NCI-H748 (cell line): ENCODE data around the gene CLSTN2.
A peak's percentile ranks its signal among the peaks of the same experiment; 100 is the strongest.

Experiments
- DNase-seq: peaks from one replicate; lab custom pipeline; 2025; ENCODE audit not compliant: unreplicated experiment; lab: John Stamatoyannopoulos, UW

The CLSTN2 gene

GRCh38 chr3:140004271-140004670 lies 69.3 kb downstream of the CLSTN2 start:
- DNase-seq, result no peak

- no peak for DNase-seq
Measured at GRCh38 chr3:140006331-140006730, 71.3 kb downstream of the CLSTN2 start.

- DNase-seq, result no peak
Measured at GRCh38 chr3:140007081-140007480, 72.1 kb downstream of the CLSTN2 start.

GRCh38 chr3:140007911-140008869 lies 73.2 kb downstream of the CLSTN2 start:
- DNase-seq, result no peak

DNA sequence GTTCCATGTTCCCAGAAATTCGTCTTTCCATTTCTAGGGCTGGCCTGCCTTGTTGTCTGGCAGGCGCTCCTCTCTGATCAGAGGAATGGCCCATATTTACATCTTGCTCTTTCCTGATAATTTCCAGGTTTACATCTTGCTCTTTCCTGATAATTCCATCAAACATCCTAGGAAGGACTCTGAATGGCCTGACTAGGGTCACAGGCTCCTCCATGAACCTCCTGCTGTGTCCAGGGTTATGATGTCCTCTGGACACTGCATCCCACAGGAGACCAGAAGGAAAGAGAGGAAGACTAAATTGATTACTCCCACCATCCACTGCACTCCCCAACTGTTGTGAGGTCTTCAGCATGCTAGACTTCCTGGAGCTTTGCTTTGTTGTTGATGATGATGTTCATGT lies 75.4 kb downstream of the CLSTN2 start:
- DNase-seq, result no peak

DNA sequence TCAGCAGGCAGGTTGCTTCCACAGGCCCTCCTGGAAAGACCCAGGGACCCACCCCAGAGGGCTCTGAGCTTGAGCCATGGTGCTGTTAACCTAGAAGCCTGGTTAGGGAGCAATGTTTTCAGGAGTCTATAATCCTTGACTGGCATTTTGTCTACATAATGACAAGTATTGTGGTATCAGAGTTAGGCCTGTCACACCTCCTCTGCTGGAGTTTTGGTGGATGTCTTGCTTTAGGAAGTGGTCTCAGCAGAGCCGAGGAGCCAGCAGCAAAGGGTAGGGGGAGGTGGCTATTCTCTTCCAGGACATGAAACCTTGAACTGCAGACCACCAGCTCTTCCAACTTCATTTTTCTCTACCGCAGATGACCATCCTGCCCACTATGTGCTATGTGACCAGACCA lies 76.1 kb downstream of the CLSTN2 start:
- no peak for DNase-seq

GRCh38 chr3:140011611-140012277 lies 76.8 kb downstream of the CLSTN2 start:
- no peak for DNase-seq

DNA sequence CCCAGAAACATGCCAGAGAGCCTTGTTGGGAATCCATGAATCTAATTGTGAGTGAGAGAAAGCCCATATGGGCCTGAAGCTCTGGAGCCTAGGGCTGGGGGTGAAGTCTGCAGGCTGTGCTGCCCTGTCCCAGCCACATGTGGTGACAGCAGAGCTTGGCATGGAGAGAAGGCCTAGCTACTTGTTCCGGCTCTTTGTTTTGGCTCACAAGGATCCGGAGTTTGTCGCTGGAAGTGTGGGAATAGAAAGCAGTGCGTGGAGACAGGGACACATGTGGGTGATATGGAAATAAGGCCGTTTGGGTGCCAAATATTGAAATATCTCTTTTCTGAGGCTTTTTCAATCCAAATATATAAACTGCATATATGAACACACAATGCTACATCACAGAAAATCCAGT lies 78.2 kb downstream of the CLSTN2 start:
- no peak for DNase-seq

DNA sequence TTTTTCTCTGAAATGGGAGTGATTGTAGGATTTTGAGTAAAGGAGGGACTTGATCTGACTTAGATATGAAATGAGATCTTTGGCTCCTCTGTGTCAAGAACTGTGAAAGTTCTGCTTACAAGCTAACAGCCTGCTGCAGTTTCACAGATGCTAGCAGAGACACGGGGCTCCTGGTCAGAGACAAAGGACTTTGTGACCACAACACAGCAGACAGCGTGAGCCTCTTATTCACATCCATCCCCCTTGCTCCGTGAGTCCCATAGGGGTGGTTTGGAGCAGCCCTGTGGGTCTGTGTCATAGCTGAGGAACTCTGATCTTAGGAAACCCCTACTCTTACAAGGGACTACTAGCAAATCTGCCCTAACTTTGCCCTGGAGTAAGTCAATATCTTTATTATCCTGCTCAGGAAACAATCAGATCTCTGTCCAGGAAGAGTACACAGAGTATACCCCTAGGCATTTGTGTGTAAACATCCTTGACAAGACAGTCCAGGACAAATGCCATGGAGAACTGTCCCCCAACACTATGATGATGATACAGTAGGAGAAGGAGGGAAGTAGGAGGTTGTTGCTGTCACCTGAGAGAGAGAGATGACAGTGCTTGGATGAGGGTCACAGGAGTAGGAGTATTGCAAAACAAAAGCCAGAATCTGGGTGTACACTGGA lies 80.0 kb downstream of the CLSTN2 start:
- no peak for DNase-seq

DNA sequence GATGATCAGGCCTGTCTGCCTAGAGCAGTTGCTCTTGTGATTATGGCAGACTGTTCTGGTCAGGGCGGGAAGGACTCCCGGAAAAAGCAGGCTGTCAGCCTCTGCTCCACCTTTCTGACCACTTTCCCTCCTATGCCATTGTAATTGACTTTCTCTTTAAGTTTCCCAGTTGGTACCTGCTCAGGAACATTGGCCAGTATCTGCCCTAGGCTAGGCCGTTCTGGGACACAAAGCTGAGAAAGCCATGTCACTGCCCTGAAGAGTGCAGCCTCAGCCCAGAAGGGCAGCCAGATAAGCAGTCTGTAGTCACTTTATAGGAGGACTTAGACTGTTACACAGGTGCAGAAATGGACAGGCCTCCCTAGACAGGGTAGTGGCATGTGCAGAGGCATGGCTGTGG lies 80.8 kb downstream of the CLSTN2 start:
- no peak for DNase-seq

GRCh38 chr3:140018556-140018955 lies 83.6 kb downstream of the CLSTN2 start:
- DNase-seq, result no peak

DNA sequence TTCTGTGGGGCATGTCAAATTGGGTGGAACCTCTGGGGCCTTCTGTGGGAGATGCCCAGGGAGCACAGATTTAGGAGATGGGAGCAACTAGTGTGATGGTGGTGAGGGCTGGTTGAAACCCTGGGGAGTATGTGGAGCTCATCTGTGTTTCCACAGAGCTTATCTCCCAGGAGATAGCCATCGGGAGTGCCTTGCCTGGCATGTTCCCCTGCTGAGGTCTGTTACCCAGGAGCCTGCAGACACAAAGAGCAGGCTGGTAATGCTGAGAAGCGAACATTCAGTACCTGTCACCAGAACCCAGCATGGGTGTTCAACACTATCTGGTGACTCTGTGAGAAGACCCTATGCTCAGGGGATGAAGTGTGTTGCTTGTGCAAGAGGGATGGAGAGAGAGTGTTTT lies 85.0 kb downstream of the CLSTN2 start:
- DNase-seq, result no peak

- no peak for DNase-seq
Measured at GRCh38 chr3:140020541-140020940, 85.6 kb downstream of the CLSTN2 start.

DNA sequence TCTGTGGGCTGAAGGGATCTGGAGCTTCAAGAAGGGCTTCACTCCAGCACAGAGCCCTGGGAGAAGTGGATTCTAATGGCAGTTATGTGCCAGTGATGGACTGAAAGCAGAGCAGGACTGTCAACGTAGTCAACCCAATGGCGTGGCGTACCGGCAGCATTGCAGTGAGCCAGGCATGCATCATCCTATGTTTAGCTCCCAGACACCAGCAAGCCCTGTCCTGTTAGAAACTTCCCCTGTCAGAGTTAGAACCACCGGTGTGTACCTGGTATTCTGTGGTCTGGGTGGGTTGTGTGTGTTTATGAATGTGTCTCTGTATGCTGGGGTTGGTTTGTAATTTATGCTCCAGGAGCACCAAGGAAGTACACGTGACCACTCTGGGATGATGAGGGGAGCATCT lies 86.3 kb downstream of the CLSTN2 start:
- no peak for DNase-seq

- no peak for DNase-seq
Measured at GRCh38 chr3:140022066-140022770, 87.2 kb downstream of the CLSTN2 start.

DNA sequence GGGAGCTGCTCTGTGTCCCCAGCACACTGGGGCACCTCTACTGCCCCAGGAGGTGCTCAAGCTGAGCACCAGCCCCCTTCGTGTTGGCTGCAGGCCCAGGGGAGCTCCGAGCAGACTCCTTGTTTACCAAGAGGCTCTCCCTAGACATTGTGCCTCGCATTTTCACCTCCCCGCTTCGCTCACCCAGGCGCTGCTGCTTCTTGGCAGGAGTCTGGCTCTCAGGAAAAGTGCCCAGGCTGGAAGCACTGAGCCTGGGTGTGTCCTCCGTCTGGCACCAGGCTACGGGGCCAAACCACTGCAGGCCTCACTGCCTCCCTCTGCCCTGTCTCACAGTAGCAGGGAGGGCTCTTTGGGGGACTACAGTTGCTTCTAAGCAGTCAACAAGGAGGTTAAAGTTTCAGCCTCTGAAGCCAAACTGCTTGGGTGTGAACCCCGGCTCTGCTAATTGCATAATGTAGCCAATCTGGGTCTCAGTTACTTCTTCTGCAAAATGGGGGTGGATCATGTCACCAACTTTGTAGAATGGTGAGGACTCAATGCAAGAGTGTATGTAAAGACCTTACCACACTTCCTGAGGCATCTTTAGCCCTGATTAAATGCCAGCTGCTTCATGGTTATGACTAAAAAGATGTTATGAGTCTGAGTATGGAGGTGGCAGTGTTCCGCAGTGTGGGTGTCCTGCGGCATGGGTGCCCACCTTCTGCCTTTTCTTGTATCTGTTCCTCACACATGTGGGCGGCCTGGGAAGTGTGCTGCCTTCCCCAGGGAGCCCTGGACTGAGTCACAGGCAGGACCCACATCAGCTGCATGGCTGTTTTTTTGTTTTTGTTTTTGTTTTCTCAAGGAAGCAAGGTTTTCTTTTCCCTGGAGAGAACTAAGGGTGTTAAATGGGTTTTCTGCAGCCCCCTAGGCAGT lies 88.9 kb downstream of the CLSTN2 start:
- no peak for DNase-seq

DNA sequence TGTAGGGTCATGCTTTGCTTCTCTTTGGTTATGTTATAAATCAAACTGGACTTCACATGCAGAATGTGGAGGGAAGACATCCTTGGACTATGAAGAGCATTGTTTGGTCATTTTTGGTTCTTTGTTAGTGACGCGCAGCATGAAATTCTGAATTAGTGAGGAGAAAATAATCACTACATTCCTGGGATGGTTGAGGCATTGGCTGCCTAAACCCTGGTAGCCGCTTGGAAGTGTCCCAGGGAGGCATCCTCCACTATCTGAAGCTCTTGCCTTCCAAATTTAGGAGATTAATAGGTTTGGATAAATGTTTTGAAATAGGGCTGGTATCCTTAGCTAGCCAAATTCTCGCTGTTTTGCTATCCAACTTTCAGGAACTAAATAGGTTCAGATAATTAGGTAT lies 96.2 kb downstream of the CLSTN2 start:
- no peak for DNase-seq

GRCh38 chr3:140034058-140034457 lies 99.1 kb downstream of the CLSTN2 start:
- no peak for DNase-seq

DNA sequence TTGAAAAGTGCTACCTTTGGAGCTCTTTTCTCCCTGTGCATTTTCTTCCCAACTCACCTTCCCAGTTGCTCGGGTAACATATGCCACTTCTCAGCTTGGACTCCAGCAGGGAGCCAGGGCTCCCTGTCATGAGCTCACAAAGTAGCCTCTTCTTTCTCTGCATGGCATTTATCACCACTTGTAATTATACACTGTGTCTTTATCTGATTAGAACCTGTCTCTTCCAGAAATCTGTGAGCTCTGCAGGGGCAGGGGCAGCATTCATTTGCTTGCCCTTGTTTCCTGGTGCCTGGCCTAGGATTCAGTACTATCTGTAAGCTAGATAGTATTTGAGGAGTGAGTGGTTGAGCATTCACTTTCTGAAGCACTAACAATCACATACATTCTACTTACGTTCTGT lies 100.9 kb downstream of the CLSTN2 start:
- peak; percentile 34 for DNase-seq

DNA sequence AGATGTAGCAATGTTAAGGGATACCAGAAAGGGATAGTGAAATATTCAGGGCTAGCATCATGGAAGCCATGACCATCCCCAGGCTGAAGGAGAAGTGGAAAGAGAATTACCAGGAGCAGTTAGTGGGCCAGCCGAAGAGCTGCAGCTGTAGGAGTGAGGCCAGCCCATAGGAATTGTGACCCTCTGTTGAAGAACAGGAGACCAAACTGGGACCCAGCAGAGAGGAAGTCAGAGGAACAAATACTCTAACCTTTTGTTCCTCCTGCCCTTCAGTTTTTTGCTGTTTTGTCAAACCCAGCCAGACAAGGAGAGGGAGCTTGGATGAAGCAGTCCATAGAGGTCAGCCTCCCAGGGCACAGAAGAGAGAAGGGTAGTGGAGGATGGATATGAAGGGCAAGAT lies 115.4 kb downstream of the CLSTN2 start:
- DNase-seq, result no peak
